Natural killer cell (primary cell): ENCODE measurements around the gene SEC31A. TPM values are rescaled to one million over a fixed set of nuclear protein-coding genes. Genes with fewer than 3 reads are reported as not detected.
"Not testable (repeated sequence)": the region's sequence is repeated elsewhere in the genome, so short reads cannot be mapped to it uniquely, and the experiment has no call there.

Experiments used
- ATAC-seq, 3 donors: fragments of 150-1000 bp in 2 of 3; fragments of 200-7000 bp in 1 of 3; cut with Tn5 transposase; 1 replicate in 1 of 3; 2 replicates in 2 of 3; pipeline ENCODE4 v1.10.0; 2021; ENCODE audit warnings: mild to moderate bottlenecking in 2 of 3, moderate library complexity in 2 of 3
- DNase-seq, 2 donors: peaks; one replicate each; pipeline versions ENCODE4 v3.0.0 to v3.0.0-alpha.2; 2013 to 2021; ENCODE audit warnings: mixed read lengths in 1 of 2
- H3K27ac ChIP-seq: one replicate; pipeline ENCODE4 v1.5.1; 2013; ENCODE audit warnings: mild to moderate bottlenecking, low read length
- H3K27me3 ChIP-seq: one replicate; pipeline ENCODE4 v1.6.1; 2013; ENCODE audit warnings: low read length; ENCODE audit not compliant: control insufficient read depth, insufficient read depth
- H3K36me3 ChIP-seq: one replicate; pipeline ENCODE4 v1.6.1; 2013; ENCODE audit warnings: low read length; ENCODE audit not compliant: control insufficient read depth, insufficient read depth
- H3K4me1 ChIP-seq: one replicate; pipeline ENCODE4 v1.6.1; 2013; ENCODE audit warnings: low read length; ENCODE audit not compliant: control insufficient read depth, insufficient read depth
- H3K4me3 ChIP-seq: one replicate; pipeline ENCODE4 v1.5.1; 2013; ENCODE audit warnings: low read length
- H3K9me3 ChIP-seq: one replicate; pipeline ENCODE4 v1.6.1; 2013; ENCODE audit warnings: low read length; ENCODE audit not compliant: control insufficient read depth, insufficient read depth
- H3K27ac Mint-ChIP-seq, 2 donors: one replicate each; pipeline ENCODE4 v1.8.0; 2022; ENCODE audit warnings: mild to moderate bottlenecking in 2 of 2, mixed read lengths in 2 of 2, moderate library complexity in 1 of 2
- H3K27me3 Mint-ChIP-seq, 2 donors: one replicate each; pipeline ENCODE4 v1.8.0; 2022; ENCODE audit warnings: low read depth in 2 of 2, mixed read lengths in 2 of 2
- H3K36me3 Mint-ChIP-seq: one replicate; pipeline ENCODE4 v1.8.0; 2022; ENCODE audit warnings: mixed read lengths
- H3K4me1 Mint-ChIP-seq, 2 donors: one replicate each; pipeline ENCODE4 v1.8.0; 2022; ENCODE audit warnings: mixed read lengths in 2 of 2
- H3K4me3 Mint-ChIP-seq: one replicate; pipeline ENCODE4 v1.8.0; 2022; ENCODE audit warnings: mild to moderate bottlenecking, moderate library complexity, mixed read lengths
- H3K9me3 Mint-ChIP-seq, 2 donors: one replicate each; pipeline ENCODE4 v1.8.0; 2022; ENCODE audit warnings: mixed read lengths in 2 of 2
- CTCF ChIP-seq: fragments of 200-600 bp; IDR thresholded peaks from one replicate; pipeline ENCODE4 v1.8.0; 2022; ENCODE audit warnings: antibody characterized with exemption
- WGBS: methylation state at CpG from one replicate; pipeline ENCODE4 v1.1.7; 2013; ENCODE audit warnings: missing lambda C conversion rate; ENCODE audit not compliant: insufficient coverage; 5-methylcytosine and 5-hydroxymethylcytosine counted together
- intact Hi-C: fragments of 100-400 bp; cut with micrococcal nuclease; formaldehyde crosslinking; loops from one replicate; pipeline ENCODE4 v1.14.2; 2022
- total RNA-seq, 4 donors: library from RNA; stranded (reverse); fragments of 120-200 nt in 1 of 4; gene quantifications; one replicate each; pipeline versions ENCODE4 v1.2.3 to v1.2.4, GENCODE V29; 2013 to 2022

SEC31A gene
- total RNA-seq, 3 donors from 2014 or later (not counting 1 experiment from before 2014, with no cell fraction given), result 176 to 183 (median 177) TPM

- Histone ChIP-seq H3K4me3 (no peak overlapping the region), H3K27ac (no peak overlapping the region), H3K27me3 (no peaks in the 10 kb centered on the region), H3K4me1 (no peaks in the 10 kb centered on the region), H3K9me3 (no peaks in the 10 kb centered on the region), H3K36me3 (peaks cover 37% of the 10 kb centered on the region)
- Mint-ChIP-seq H3K9me3 (no peaks in the 10 kb centered on the region), H3K36me3 (no peaks in the 10 kb centered on the region), H3K4me3 (no peak overlapping the region), H3K27me3 (no peaks in the 10 kb centered on the region), H3K27ac (no peak overlapping the region), H3K4me1 (peaks cover 0 to 5% of the 10 kb centered on the region in 2 donors)
- TF ChIP-seq CTCF, result no peak
- DNase-seq (no peak), ATAC-seq (no peak)
- no CpG with 5 or more reads among the region's 1 CpG for WGBS
- intact Hi-C loops, result no loop called here
Measured at GRCh38 chr4:82833696-82834313, 57.1 kb downstream of the SEC31A start.

GRCh38 chr4:82833060-82833459, 57.9 kb downstream of the SEC31A start:
- H3K36me3 Mint-ChIP-seq, ATAC-seq, H3K27me3 ChIP-seq, H3K4me1 Mint-ChIP-seq, H3K27ac ChIP-seq, H3K27me3 Mint-ChIP-seq, H3K4me1 ChIP-seq, H3K9me3 Mint-ChIP-seq, H3K4me3 Mint-ChIP-seq, H3K4me3 ChIP-seq, H3K9me3 ChIP-seq, H3K27ac Mint-ChIP-seq, DNase-seq, intact Hi-C loops: not testable (repeated sequence)
- H3K36me3 ChIP-seq, result peaks cover 42% of the 10 kb centered on the region
- 92% methylated on average over 2 of the region's 4 CpGs for WGBS

GRCh38 chr4:82825425-82825824, 65.5 kb downstream of the SEC31A start:
- H3K4me3 ChIP-seq, result no peak overlapping the region
- H3K4me1 ChIP-seq, result no peaks in the 10 kb centered on the region
- H3K27me3 Mint-ChIP-seq, result no peaks in the 10 kb centered on the region
- DNase-seq (no peak), ATAC-seq (no peak)
- H3K9me3 ChIP-seq, result no peaks in the 10 kb centered on the region
- no peaks in the 10 kb centered on the region for H3K9me3 Mint-ChIP-seq
- intact Hi-C loops, result no loop called here
- no peak for TF ChIP-seq CTCF
- peaks cover 86% of the 10 kb centered on the region for H3K36me3 ChIP-seq
- no peaks in the 10 kb centered on the region for H3K4me1 Mint-ChIP-seq
- peaks cover 49% of the 10 kb centered on the region for H3K36me3 Mint-ChIP-seq
- H3K27me3 ChIP-seq, result no peaks in the 10 kb centered on the region
- H3K27ac Mint-ChIP-seq, result no peak overlapping the region
- WGBS, result 94% methylated on average over 3 of the region's 3 CpGs
- no peak overlapping the region for H3K27ac ChIP-seq
- no peak overlapping the region for H3K4me3 Mint-ChIP-seq

GRCh38 chr4:82823062-82823461, 67.9 kb downstream of the SEC31A start:
- DNase-seq, result no peak
- H3K9me3 Mint-ChIP-seq, result no peaks in the 10 kb centered on the region
- ATAC-seq, result no peak
- H3K4me1 Mint-ChIP-seq, result no peaks in the 10 kb centered on the region
- no peaks in the 10 kb centered on the region for H3K27me3 Mint-ChIP-seq
- 100% methylated on average over 3 of the region's 5 CpGs for WGBS
- H3K27ac ChIP-seq, result no peak overlapping the region
- no peak for TF ChIP-seq CTCF
- intact Hi-C loops, result no loop called here
- H3K9me3 ChIP-seq, result no peaks in the 10 kb centered on the region
- H3K36me3 ChIP-seq, result peaks cover 86% of the 10 kb centered on the region
- H3K36me3 Mint-ChIP-seq, result peaks cover 59% of the 10 kb centered on the region
- no peak overlapping the region for H3K4me3 Mint-ChIP-seq
- no peaks in the 10 kb centered on the region for H3K27me3 ChIP-seq
- no peak overlapping the region for H3K4me3 ChIP-seq
- no peaks in the 10 kb centered on the region for H3K4me1 ChIP-seq
- no peak overlapping the region for H3K27ac Mint-ChIP-seq
